GM19438 (cell line): ENCODE results near the gene IDS.
"Not testable (repeated sequence)": the region's sequence is repeated elsewhere in the genome, so short reads cannot be mapped to it uniquely, and the experiment has no call there.

Source experiments
- ATAC-seq: cut with Tn5 transposase; IDR thresholded peaks from one replicate; pipeline ENCODE4 v1.9.1; 2021; ENCODE audit warnings: low read depth; ENCODE audit not compliant: unreplicated experiment

IDS gene

GRCh38 chrX:149527705-149528104, 22.6 kb upstream of the IDS start:
- no peak for ATAC-seq

GRCh38 chrX:149526318-149527033, 21.4 kb upstream of the IDS start:
- ATAC-seq = not testable (repeated sequence)

- ATAC-seq = peak; percentile 69
Observed at GRCh38 chrX:149525903-149526302, 20.8 kb upstream of the IDS start.

GRCh38 chrX:149525389-149525788, 20.3 kb upstream of the IDS start:
- ATAC-seq = peak; percentile 78

GRCh38 chrX:149522916-149523315, 17.8 kb upstream of the IDS start:
- ATAC-seq = no peak

- ATAC-seq = no peak
Observed at GRCh38 chrX:149521438-149521837, 16.3 kb upstream of the IDS start.

GRCh38 chrX:149520636-149521277, 15.7 kb upstream of the IDS start:
- not testable (repeated sequence) for ATAC-seq

GRCh38 chrX:149518236-149518635, 13.1 kb upstream of the IDS start:
- ATAC-seq = no peak

GRCh38 chrX:149517308-149517707, 12.2 kb upstream of the IDS start:
- no peak for ATAC-seq

- ATAC-seq = no peak
Observed at GRCh38 chrX:149516604-149517003, 11.5 kb upstream of the IDS start.

GRCh38 chrX:149515954-149516602, 11.0 kb upstream of the IDS start:
- no peak for ATAC-seq

- ATAC-seq = no peak
Observed at GRCh38 chrX:149513825-149514428, 8.8 kb upstream of the IDS start.

- ATAC-seq = peak; percentile 88
Observed at GRCh38 chrX:149512225-149512885, 7.2 kb upstream of the IDS start.

- no peak for ATAC-seq
Observed at GRCh38 chrX:149511081-149511480, 6.0 kb upstream of the IDS start.

- ATAC-seq = no peak
Observed at GRCh38 chrX:149510386-149510785, 5.3 kb upstream of the IDS start.

GRCh38 chrX:149508467-149508866, 3.4 kb upstream of the IDS start:
- ATAC-seq = no peak

GRCh38 chrX:149506349-149506748, 1.2 kb upstream of the IDS start:
- ATAC-seq = no peak

GRCh38 chrX:149505671-149506070, 565 bp upstream of the IDS start:
- ATAC-seq = no peak

- ATAC-seq = peak; percentile 41
Observed at GRCh38 chrX:149504226-149504914, 736 bp downstream of the IDS start.

GRCh38 chrX:149503446-149503845, 1.7 kb downstream of the IDS start:
- peak; percentile 57 for ATAC-seq
